ENCODE results near the gene CNNM2.

CNNM2 gene

DNA sequence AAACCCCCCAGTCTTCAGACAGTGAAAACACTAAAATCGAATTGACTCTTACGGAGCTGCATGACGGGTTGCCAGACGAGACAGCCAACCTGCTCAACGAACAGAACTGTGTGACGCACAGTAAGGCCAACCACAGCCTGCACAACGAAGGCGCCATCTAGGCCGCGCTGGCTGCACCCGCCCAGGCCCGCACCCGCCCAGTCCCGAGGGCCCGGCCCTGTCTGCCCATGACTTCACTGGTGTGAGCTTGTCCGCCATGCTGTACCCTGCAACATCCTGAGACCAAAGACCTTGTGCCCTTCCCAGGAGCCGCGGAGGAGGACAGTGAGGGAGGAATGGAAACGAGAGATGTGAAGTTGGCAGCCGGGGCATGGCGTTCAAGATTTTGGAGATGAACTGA is 158.9 kb downstream of the CNNM2 start:
- no peaks in the 10 kb centered on the region for H3K9me3 ChIP-seq (ENCODE audit: control insufficient read depth, insufficient read depth, low read length)
- no peaks in the 10 kb centered on the region for H3K4me1 ChIP-seq (ENCODE audit: control insufficient read depth, low read length)
- H3K4me2 ChIP-seq (ENCODE audit: low read length), result no peak overlapping the region
- no peak for TF ChIP-seq EZH2phosphoT487 (IDR thresholded peaks at IDR 0.05; ENCODE audit: borderline replicate concordance, low read length)
- TF ChIP-seq CTCF (IDR thresholded peaks at IDR 0.05; ENCODE audit: low read depth, low read length, poor library complexity, severe bottlenecking), result no peak
- H3K4me3 ChIP-seq (ENCODE audit: low read length), result no peak overlapping the region
- H3K36me3 ChIP-seq (ENCODE audit: control insufficient read depth, low read length), result no peaks in the 10 kb centered on the region
- no peaks in the 10 kb centered on the region for H3K27me3 ChIP-seq (ENCODE audit: control insufficient read depth, low read length)
- no peaks in the 10 kb centered on the region for H3K79me2 ChIP-seq (ENCODE audit: control insufficient read depth, low read length)
- no peaks in the 10 kb centered on the region for H3F3A ChIP-seq (ENCODE audit: control insufficient read depth, insufficient read depth)
- no peaks in the 10 kb centered on the region for H4K20me1 ChIP-seq (ENCODE audit: control insufficient read depth, insufficient read depth, low read depth, low read length)
- H3K9me2 ChIP-seq (replicated peaks; ENCODE audit: control insufficient read depth, low read length), result no peaks in the 10 kb centered on the region
- H3K27ac ChIP-seq (ENCODE audit: low read depth, low read length), result no peak overlapping the region

GRCh38 chr10:103077491-103078308 is 159.6 kb downstream of the CNNM2 start:
- TF ChIP-seq EZH2phosphoT487 (IDR thresholded peaks at IDR 0.05; ENCODE audit: borderline replicate concordance, low read length) (no peak), CTCF (IDR thresholded peaks at IDR 0.05; ENCODE audit: low read depth, low read length, poor library complexity, severe bottlenecking) (no peak)
- H3K4me1 ChIP-seq (ENCODE audit: control insufficient read depth, low read length), result no peaks in the 10 kb centered on the region
- no peaks in the 10 kb centered on the region for H4K20me1 ChIP-seq (ENCODE audit: control insufficient read depth, insufficient read depth, low read depth, low read length)
- no peak overlapping the region for H3K4me3 ChIP-seq (ENCODE audit: low read length)
- H3K36me3 ChIP-seq (ENCODE audit: control insufficient read depth, low read length), result no peaks in the 10 kb centered on the region
- H3K9me3 ChIP-seq (ENCODE audit: control insufficient read depth, insufficient read depth, low read length), result no peaks in the 10 kb centered on the region
- no peak overlapping the region for H3K4me2 ChIP-seq (ENCODE audit: low read length)
- no peaks in the 10 kb centered on the region for H3K9me2 ChIP-seq (replicated peaks; ENCODE audit: control insufficient read depth, low read length)
- no peaks in the 10 kb centered on the region for H3F3A ChIP-seq (ENCODE audit: control insufficient read depth, insufficient read depth)
- no peak overlapping the region for H3K27ac ChIP-seq (ENCODE audit: low read depth, low read length)
- H3K27me3 ChIP-seq (ENCODE audit: control insufficient read depth, low read length), result no peaks in the 10 kb centered on the region
- H3K79me2 ChIP-seq (ENCODE audit: control insufficient read depth, low read length), result no peaks in the 10 kb centered on the region

- Histone ChIP-seq H3K27me3 (ENCODE audit: control insufficient read depth, low read length) (no peaks in the 10 kb centered on the region), H3K4me2 (ENCODE audit: low read length) (no peak overlapping the region), H3F3A (ENCODE audit: control insufficient read depth, insufficient read depth) (no peaks in the 10 kb centered on the region), H3K9me2 (replicated peaks; ENCODE audit: control insufficient read depth, low read length) (no peaks in the 10 kb centered on the region), H3K79me2 (ENCODE audit: control insufficient read depth, low read length) (no peaks in the 10 kb centered on the region), H3K27ac (ENCODE audit: low read depth, low read length) (no peak overlapping the region), H3K9me3 (ENCODE audit: control insufficient read depth, insufficient read depth, low read length) (no peaks in the 10 kb centered on the region), H3K36me3 (ENCODE audit: control insufficient read depth, low read length) (no peaks in the 10 kb centered on the region), H3K4me1 (ENCODE audit: control insufficient read depth, low read length) (no peaks in the 10 kb centered on the region), H3K4me3 (ENCODE audit: low read length) (no peak overlapping the region), H4K20me1 (ENCODE audit: control insufficient read depth, insufficient read depth, low read depth, low read length) (no peaks in the 10 kb centered on the region)
- TF ChIP-seq EZH2phosphoT487 (IDR thresholded peaks at IDR 0.05; ENCODE audit: borderline replicate concordance, low read length) (no peak), CTCF (IDR thresholded peaks at IDR 0.05; ENCODE audit: low read depth, low read length, poor library complexity, severe bottlenecking) (no peak)
Observed at GRCh38 chr10:103078309-103078615, 160.2 kb downstream of the CNNM2 start.
